Calu3 (cell line): ENCODE measurements around the gene SLC12A6. TPM values are rescaled to one million over a fixed set of nuclear protein-coding genes. Genes with fewer than 3 reads are reported as not detected.
"Not testable (repeated sequence)": the region's sequence is repeated elsewhere in the genome, so short reads cannot be mapped to it uniquely, and the experiment has no call there.

Experiments
- BruUV-seq: library from RNA; stranded (reverse); fragments of 400-500 nt; replicated peaks from 2 replicates; lab custom pipeline; 2021; lab: Mats Ljungman, UMichigan
- CTCF ChIA-PET: fragments of 300-600 bp; sonication (Branson Sonifier 250); formaldehyde crosslinking; loops from one replicate; lab custom pipeline; 2022; ENCODE audit warnings: antibody characterized with exemption; lab: Charles Lee
- DNase-seq: peaks from one replicate; pipeline ENCODE4 v3.0.0; 2022
- H3K27ac Mint-ChIP-seq: one replicate; pipeline ENCODE4 v1.8.0; 2022; ENCODE audit warnings: mixed read lengths; ENCODE audit not compliant: unreplicated experiment
- H3K27me3 Mint-ChIP-seq: one replicate; pipeline ENCODE4 v1.8.0; 2022; ENCODE audit warnings: mixed read lengths; ENCODE audit not compliant: unreplicated experiment
- H3K36me3 Mint-ChIP-seq: one replicate; pipeline ENCODE4 v1.8.0; 2022; ENCODE audit warnings: mild to moderate bottlenecking, moderate library complexity, mixed read lengths; ENCODE audit not compliant: insufficient read depth, unreplicated experiment
- H3K4me1 Mint-ChIP-seq: one replicate; pipeline ENCODE4 v1.8.0; 2022; ENCODE audit warnings: mild to moderate bottlenecking, low read depth, mixed read lengths; ENCODE audit not compliant: unreplicated experiment
- H3K4me3 Mint-ChIP-seq: one replicate; pipeline ENCODE4 v1.8.0; 2022; ENCODE audit warnings: mild to moderate bottlenecking, low read depth, moderate library complexity, mixed read lengths; ENCODE audit not compliant: unreplicated experiment
- H3K9me3 Mint-ChIP-seq: one replicate; pipeline ENCODE4 v1.8.0; 2022; ENCODE audit warnings: low read depth, mixed read lengths; ENCODE audit not compliant: unreplicated experiment
- intact Hi-C: fragments of 100-400 bp; cut with micrococcal nuclease; formaldehyde crosslinking; loops from one replicate; pipeline ENCODE4 v1.10.0; 2022; ENCODE audit not compliant: unreplicated experiment
- total RNA-seq: library from RNA; stranded (reverse); gene quantifications from 2 replicates; pipeline ENCODE4 v1.2.3, GENCODE V29; 2022
- TF ChIP-seq, protein P1 (sequence below): fragments of 200-600 bp; IDR thresholded peaks from one replicate; pipeline ENCODE4 v1.8.0; 2022; ENCODE audit warnings: antibody characterized with exemption; ENCODE audit not compliant: unreplicated experiment

Gene SLC12A6
- total RNA-seq, 1 experiment from 2014 or later: 3.8 TPM

DNA sequence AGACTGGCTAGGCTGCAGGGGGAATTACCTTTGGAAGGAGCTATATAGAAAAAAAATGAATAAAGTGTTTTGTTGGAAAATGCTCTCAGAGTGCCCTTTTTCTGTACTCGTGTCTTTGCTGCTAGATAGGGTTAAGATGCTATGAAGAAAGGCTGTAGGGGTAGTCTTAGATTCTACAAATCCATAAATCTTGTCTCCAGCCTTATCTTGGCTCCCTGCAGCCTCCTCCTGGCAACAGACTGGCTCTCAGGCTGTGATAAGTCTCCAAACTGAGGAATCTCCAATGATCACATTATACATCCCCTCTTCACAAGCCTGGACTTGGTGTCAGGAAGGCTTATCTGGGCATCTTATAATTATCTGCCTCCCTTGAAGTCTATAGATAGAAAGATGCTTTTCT lies 20.1 kb upstream of the SLC12A6 start:
- Mint-ChIP-seq H3K4me1 (peaks cover 29% of the 10 kb centered on the region), H3K36me3 (peaks cover 17% of the 10 kb centered on the region), H3K27me3 (no peaks in the 10 kb centered on the region), H3K9me3 (no peaks in the 10 kb centered on the region), H3K4me3 (no peak overlapping the region), H3K27ac (no peak overlapping the region)
- intact Hi-C loops: no loop called here
- no peak for DNase-seq
- CTCF ChIA-PET: no interaction called here
- BruUV-seq: no TSS peak
- TF ChIP-seq, protein P1, sequence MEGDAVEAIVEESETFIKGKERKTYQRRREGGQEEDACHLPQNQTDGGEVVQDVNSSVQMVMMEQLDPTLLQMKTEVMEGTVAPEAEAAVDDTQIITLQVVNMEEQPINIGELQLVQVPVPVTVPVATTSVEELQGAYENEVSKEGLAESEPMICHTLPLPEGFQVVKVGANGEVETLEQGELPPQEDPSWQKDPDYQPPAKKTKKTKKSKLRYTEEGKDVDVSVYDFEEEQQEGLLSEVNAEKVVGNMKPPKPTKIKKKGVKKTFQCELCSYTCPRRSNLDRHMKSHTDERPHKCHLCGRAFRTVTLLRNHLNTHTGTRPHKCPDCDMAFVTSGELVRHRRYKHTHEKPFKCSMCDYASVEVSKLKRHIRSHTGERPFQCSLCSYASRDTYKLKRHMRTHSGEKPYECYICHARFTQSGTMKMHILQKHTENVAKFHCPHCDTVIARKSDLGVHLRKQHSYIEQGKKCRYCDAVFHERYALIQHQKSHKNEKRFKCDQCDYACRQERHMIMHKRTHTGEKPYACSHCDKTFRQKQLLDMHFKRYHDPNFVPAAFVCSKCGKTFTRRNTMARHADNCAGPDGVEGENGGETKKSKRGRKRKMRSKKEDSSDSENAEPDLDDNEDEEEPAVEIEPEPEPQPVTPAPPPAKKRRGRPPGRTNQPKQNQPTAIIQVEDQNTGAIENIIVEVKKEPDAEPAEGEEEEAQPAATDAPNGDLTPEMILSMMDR: no peak

DNA sequence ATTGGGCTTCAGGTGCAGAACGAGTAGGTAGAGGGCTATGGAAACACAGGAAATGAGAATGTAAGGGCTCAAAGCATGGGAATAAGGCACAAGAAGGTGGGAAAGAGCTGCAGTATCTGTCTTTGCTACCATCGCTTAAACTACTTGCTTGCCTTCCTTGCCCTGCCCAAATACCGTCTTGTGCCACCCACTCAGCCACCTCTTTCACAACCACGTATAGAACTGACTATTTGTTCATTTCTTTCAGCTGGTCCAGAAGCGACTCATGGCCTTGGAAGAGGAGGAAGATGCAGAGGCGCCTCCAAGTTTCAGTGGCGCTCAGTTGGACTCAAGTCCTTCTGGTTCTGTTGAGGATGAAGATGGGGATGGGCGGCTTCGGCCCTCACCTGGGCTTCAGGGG lies 17.7 kb upstream of the SLC12A6 start:
- Mint-ChIP-seq H3K4me1 (peaks cover 9% of the 10 kb centered on the region), H3K9me3 (no peaks in the 10 kb centered on the region), H3K27me3 (no peaks in the 10 kb centered on the region), H3K27ac (no peak overlapping the region), H3K4me3 (no peak overlapping the region), H3K36me3 (peaks cover 10% of the 10 kb centered on the region)
- intact Hi-C loops: no loop called here
- TF ChIP-seq, protein P1: no peak
- CTCF ChIA-PET: no interaction called here
- DNase-seq: no peak
- no TSS peak for BruUV-seq

DNA sequence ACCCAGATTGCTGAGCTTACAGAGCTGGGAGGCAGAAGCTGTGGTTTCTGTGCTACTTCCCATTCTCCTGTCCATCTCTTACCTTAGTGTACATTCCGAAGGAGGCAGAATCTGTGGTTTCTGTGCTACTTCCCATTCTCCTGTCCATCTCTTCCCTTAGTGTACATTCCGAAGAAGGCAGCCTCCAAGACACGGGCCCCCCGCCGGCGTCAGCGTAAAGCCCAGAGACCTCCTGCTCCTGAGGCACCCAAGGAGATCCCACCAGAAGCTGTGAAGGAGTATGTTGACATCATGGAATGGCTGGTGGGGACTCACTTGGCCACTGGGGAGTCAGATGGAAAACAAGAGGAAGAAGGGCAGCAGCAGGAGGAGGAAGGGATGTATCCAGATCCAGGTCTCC lies 16.7 kb upstream of the SLC12A6 start:
- no peak for DNase-seq
- no peak overlapping the region for H3K27ac Mint-ChIP-seq
- TF ChIP-seq, protein P1: no peak
- no peaks in the 10 kb centered on the region for H3K27me3 Mint-ChIP-seq
- no TSS peak for BruUV-seq
- H3K4me1 Mint-ChIP-seq: no peaks in the 10 kb centered on the region
- H3K4me3 Mint-ChIP-seq: no peak overlapping the region
- CTCF ChIA-PET: no interaction called here
- peaks cover 7% of the 10 kb centered on the region for H3K36me3 Mint-ChIP-seq
- intact Hi-C loops: no loop called here
- no peaks in the 10 kb centered on the region for H3K9me3 Mint-ChIP-seq

DNA sequence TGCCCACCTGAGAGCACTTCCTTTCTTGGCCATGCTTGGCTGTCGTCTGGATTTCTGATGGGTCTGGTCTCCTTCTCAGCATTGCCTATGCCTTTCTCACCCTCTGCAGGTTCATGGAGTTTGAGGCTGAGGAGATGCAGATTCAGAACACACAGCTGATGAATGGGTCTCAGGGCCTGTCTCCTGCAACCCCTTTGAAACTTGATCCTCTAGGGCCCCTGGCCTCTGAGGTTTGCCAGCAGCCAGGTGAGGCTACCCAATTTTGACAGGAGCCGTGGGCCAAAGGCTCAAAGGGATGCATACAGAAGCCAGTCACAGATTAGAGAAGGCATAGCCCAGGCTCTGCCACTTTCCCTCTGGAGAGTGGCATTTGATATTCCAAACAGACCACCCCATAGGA lies 16.0 kb upstream of the SLC12A6 start:
- no TSS peak for BruUV-seq
- DNase-seq: no peak
- no peaks in the 10 kb centered on the region for H3K9me3 Mint-ChIP-seq
- H3K27me3 Mint-ChIP-seq: no peaks in the 10 kb centered on the region
- CTCF ChIA-PET: no interaction called here
- H3K27ac Mint-ChIP-seq: no peak overlapping the region
- H3K4me3 Mint-ChIP-seq: no peak overlapping the region
- H3K36me3 Mint-ChIP-seq: peaks cover 4% of the 10 kb centered on the region
- intact Hi-C loops: no loop called here
- TF ChIP-seq, protein P1: no peak
- H3K4me1 Mint-ChIP-seq: no peaks in the 10 kb centered on the region

DNA sequence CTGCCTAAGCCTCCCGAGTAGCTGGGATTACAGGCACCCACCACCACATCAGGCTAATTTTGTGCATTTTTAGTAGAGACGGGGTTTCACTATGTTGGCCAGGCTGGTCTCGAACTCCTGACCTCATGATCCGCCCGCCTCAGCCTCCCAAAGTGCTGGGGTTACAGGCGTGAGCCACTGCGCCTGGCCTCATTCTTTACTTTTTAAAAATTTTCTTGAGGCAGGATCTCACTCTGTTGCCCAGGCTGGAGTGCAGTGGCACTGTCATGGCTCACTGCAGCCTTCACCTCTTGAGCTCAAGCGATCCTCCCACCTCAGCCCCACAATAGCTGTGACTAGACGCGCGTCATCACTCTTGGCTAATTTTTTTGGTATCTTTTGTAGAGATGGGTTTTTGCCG lies 15.4 kb upstream of the SLC12A6 start:
- H3K4me3 Mint-ChIP-seq, H3K27me3 Mint-ChIP-seq, DNase-seq, BruUV-seq, H3K4me1 Mint-ChIP-seq, H3K27ac Mint-ChIP-seq, H3K9me3 Mint-ChIP-seq, H3K36me3 Mint-ChIP-seq, intact Hi-C loops: not testable (repeated sequence)
- CTCF ChIA-PET: interaction anchor here (0.7 kb wide), 1 partner anchor 11 kb away, joined by 4 read pairs; no protein-coding TSS in a partner anchor
